Measurements from ENCODE around the gene SLC16A8. TPM values are rescaled to one million over a fixed set of nuclear protein-coding genes. Genes with fewer than 3 reads are reported as not detected.

SLC16A8 gene
- total RNA-seq, 4 donors from 2014 or later = not detected

GRCh38 chr22:38034278-38034882 lies 49.6 kb downstream of the SLC16A8 start:
- intact Hi-C loops (cut with DNase I) = no loop called here
- H3K4me3 ChIP-seq = peak overlapping the region in 1 of 4 donors; percentile 3
- WGBS, 2 donors = 8 to 28% methylated on average over 2 to 8 of the region's 15 CpGs

GRCh38 chr22:38033522-38034277 lies 50.3 kb downstream of the SLC16A8 start:
- peak overlapping the region; percentile 47 to 81 (median 66) for H3K27ac ChIP-seq
- H3K4me1 ChIP-seq = peaks cover 17 to 36% (median 20%) of the 10 kb centered on the region in 3 donors
- WGBS, 2 donors = 65 to 67% methylated on average over 8 to 19 of the region's 27 CpGs
- intact Hi-C loops (cut with DNase I) = no loop called here
- no peaks in the 10 kb centered on the region for H3K27me3 ChIP-seq
- no peak for TF ChIP-seq POLR2A (IDR thresholded peaks at IDR 0.05)
- TF ChIP-seq, protein P1, sequence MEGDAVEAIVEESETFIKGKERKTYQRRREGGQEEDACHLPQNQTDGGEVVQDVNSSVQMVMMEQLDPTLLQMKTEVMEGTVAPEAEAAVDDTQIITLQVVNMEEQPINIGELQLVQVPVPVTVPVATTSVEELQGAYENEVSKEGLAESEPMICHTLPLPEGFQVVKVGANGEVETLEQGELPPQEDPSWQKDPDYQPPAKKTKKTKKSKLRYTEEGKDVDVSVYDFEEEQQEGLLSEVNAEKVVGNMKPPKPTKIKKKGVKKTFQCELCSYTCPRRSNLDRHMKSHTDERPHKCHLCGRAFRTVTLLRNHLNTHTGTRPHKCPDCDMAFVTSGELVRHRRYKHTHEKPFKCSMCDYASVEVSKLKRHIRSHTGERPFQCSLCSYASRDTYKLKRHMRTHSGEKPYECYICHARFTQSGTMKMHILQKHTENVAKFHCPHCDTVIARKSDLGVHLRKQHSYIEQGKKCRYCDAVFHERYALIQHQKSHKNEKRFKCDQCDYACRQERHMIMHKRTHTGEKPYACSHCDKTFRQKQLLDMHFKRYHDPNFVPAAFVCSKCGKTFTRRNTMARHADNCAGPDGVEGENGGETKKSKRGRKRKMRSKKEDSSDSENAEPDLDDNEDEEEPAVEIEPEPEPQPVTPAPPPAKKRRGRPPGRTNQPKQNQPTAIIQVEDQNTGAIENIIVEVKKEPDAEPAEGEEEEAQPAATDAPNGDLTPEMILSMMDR (IDR thresholded peaks at IDR 0.05) = no peak
- H3K9me3 ChIP-seq = no peaks in the 10 kb centered on the region
- DNase-seq = no peak
- no peaks in the 10 kb centered on the region for H3K36me3 ChIP-seq
- peak overlapping the region in 1 of 4 donors; percentile 3 for H3K4me3 ChIP-seq

More at GRCh38 chr22:38034278-38034882, 49.6 kb downstream of the SLC16A8 start:
- peaks cover 17 to 36% (median 20%) of the 10 kb centered on the region in 3 donors for H3K4me1 ChIP-seq
- TF ChIP-seq, protein P1 (IDR thresholded peaks at IDR 0.05) = peak in 1 of 6 experiments; percentile 11
- no peak for TF ChIP-seq POLR2A (IDR thresholded peaks at IDR 0.05)
- no peaks in the 10 kb centered on the region for H3K36me3 ChIP-seq
- no peaks in the 10 kb centered on the region for H3K9me3 ChIP-seq
- H3K27me3 ChIP-seq = no peaks in the 10 kb centered on the region
- DNase-seq = no peak
- H3K27ac ChIP-seq = peak overlapping the region; percentile 47 to 81 (median 66)

DNA sequence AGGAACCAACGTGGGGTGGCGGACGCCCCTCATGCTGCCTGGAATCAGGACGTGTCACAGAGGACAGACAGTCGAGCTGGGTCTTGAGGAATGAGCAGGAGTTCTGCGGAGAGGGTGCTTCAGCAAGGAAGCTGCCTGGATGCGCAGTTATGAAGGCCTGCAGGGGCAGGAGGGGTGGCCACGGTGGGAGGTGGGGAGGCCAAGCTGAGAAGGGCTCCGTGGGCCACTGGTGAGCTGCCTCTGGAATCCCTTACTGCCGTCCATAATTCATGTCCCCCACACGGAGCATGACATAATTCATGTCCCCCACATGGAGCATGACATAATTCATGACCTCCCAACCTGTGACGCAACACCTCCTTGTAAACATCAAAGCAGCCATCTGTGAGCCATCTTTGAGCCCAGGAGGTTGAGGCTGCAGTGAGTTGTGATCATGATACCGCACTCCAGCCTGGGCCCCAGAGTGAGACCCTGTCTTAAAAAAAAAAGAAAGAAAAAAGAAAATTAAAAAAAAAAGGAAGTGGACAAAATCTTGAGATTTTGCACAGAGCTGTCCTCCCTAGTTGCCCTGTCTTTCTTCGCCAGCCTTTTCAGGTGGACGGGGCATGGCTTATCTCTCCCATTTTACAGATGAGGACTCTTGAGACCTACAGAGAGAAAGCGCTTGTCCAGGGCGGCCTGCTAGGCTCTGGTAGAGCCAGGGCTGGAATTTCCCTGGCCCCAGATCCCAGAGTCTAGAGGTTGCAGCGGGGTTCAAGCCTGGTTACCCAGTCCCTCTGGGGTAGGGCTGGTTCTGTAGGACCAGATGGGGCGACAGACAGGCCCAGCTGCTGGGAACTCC lies 51.1 kb downstream of the SLC16A8 start:
- TF ChIP-seq, protein P1 (IDR thresholded peaks at IDR 0.05) = no peak
- TF ChIP-seq POLR2A (IDR thresholded peaks at IDR 0.05) = no peak
- Histone ChIP-seq H3K4me3 (no peak overlapping the region), H3K27ac (peak overlapping the region in 3 of 4 donors; percentile 44 to 81 (median 65)), H3K36me3 (no peaks in the 10 kb centered on the region), H3K4me1 (peaks cover 17 to 36% (median 20%) of the 10 kb centered on the region in 3 donors), H3K27me3 (no peaks in the 10 kb centered on the region), H3K9me3 (no peaks in the 10 kb centered on the region)
- intact Hi-C loops (cut with DNase I) = no loop called here
- DNase-seq = no peak
- WGBS, 2 donors = 86 to 96% methylated on average over 4 to 7 of the region's 19 CpGs

- TF ChIP-seq, protein P1 (IDR thresholded peaks at IDR 0.05) = no peak
- no peak for TF ChIP-seq POLR2A (IDR thresholded peaks at IDR 0.05)
- 91 to 92% methylated on average over 10 to 12 of the region's 12 CpGs for WGBS, 2 donors
- H3K9me3 ChIP-seq = no peaks in the 10 kb centered on the region
- no peaks in the 10 kb centered on the region for H3K27me3 ChIP-seq
- DNase-seq = no peak
- peaks cover 17 to 36% (median 20%) of the 10 kb centered on the region in 3 donors for H3K4me1 ChIP-seq
- no peaks in the 10 kb centered on the region for H3K36me3 ChIP-seq
- intact Hi-C loops (cut with DNase I) = no loop called here
- H3K27ac ChIP-seq = no peak overlapping the region
- no peak overlapping the region for H3K4me3 ChIP-seq
Measured at GRCh38 chr22:38031491-38031890, 52.5 kb downstream of the SLC16A8 start.
